Measurements from ENCODE around the gene NEDD4L.
"Not testable (repeated sequence)": the region's sequence is repeated elsewhere in the genome, so short reads cannot be mapped to it uniquely, and the experiment has no call there.

NEDD4L gene

GRCh38 chr18:58418361-58418760, 374.3 kb downstream of the NEDD4L start:
- no peak for DNase-seq (ENCODE audit: low spot score)

GRCh38 chr18:58419587-58420199, 375.7 kb downstream of the NEDD4L start:
- no peak for DNase-seq (ENCODE audit: low spot score)

- no peak for DNase-seq (ENCODE audit: low spot score)
Observed at GRCh38 chr18:58426611-58427010, 382.6 kb downstream of the NEDD4L start.

- DNase-seq (ENCODE audit: low spot score) = no peak
Observed at GRCh38 chr18:58427321-58427720, 383.3 kb downstream of the NEDD4L start.

- no peak for DNase-seq (ENCODE audit: low spot score)
Observed at GRCh38 chr18:58429442-58429841, 385.4 kb downstream of the NEDD4L start.

GRCh38 chr18:58431215-58431614, 387.2 kb downstream of the NEDD4L start:
- no peak for DNase-seq (ENCODE audit: low spot score)

- no peak for DNase-seq (ENCODE audit: low spot score)
Observed at GRCh38 chr18:58432050-58432727, 388.2 kb downstream of the NEDD4L start.

- not testable (repeated sequence) for DNase-seq (ENCODE audit: low spot score)
Observed at GRCh38 chr18:58435221-58436005, 391.4 kb downstream of the NEDD4L start.

GRCh38 chr18:58438161-58438957, 394.3 kb downstream of the NEDD4L start:
- peak; percentile 45 for DNase-seq (ENCODE audit: low spot score)

- no peak for DNase-seq (ENCODE audit: low spot score)
Observed at GRCh38 chr18:58438958-58439300, 394.9 kb downstream of the NEDD4L start.

GRCh38 chr18:58443671-58444070, 399.6 kb downstream of the NEDD4L start:
- DNase-seq (ENCODE audit: low spot score) = no peak

- DNase-seq (ENCODE audit: low spot score) = no peak
Observed at GRCh38 chr18:58446391-58447060, 402.5 kb downstream of the NEDD4L start.

- DNase-seq (ENCODE audit: low spot score) = peak; percentile 55
Observed at GRCh38 chr18:58447402-58448095, 403.5 kb downstream of the NEDD4L start.

- DNase-seq (ENCODE audit: low spot score) = peak; percentile 37
Observed at GRCh38 chr18:58449464-58449863, 405.4 kb downstream of the NEDD4L start.
